Stimulated activated CD4-positive, alpha-beta T cell treated with anti-CD3 and anti-CD28 coated beads, Interleukin-2, amount 100 ng/mL, for 24 hours (primary cell): ENCODE data around the gene TAC3.
"Not testable (repeated sequence)": the region's sequence is repeated elsewhere in the genome, so short reads cannot be mapped to it uniquely, and the experiment has no call there.

Source experiments
- DNase-seq, 2 donors: peaks; one replicate each; pipeline ENCODE4 v3.0.0-alpha.2; 2020

The TAC3 gene

GRCh38 chr12:57031789-57032188, 15.5 kb upstream of the TAC3 start:
- DNase-seq, result no peak

GRCh38 chr12:57031138-57031725, 14.9 kb upstream of the TAC3 start:
- no peak for DNase-seq

GRCh38 chr12:57029457-57029856, 13.1 kb upstream of the TAC3 start:
- DNase-seq, result no peak

GRCh38 chr12:57027805-57028153, 11.4 kb upstream of the TAC3 start:
- peak in 1 of 2 donors; percentile 28 for DNase-seq

GRCh38 chr12:57027011-57027804, 10.9 kb upstream of the TAC3 start:
- peak in 1 of 2 donors; percentile 22 for DNase-seq

GRCh38 chr12:57025196-57025595, 8.9 kb upstream of the TAC3 start:
- no peak for DNase-seq

- DNase-seq, result not testable (repeated sequence)
These were observed 6.0 kb upstream of the TAC3 start for GRCh38 chr12:57022324-57022723.

GRCh38 chr12:57019983-57020719, 3.8 kb upstream of the TAC3 start:
- no peak for DNase-seq

- no peak for DNase-seq
These were observed 2.6 kb upstream of the TAC3 start for GRCh38 chr12:57018906-57019305.

GRCh38 chr12:57018353-57018752, 2.0 kb upstream of the TAC3 start:
- DNase-seq, result not testable (repeated sequence)

GRCh38 chr12:57012600-57013465, 3.5 kb downstream of the TAC3 start:
- no peak for DNase-seq

GRCh38 chr12:57011438-57012424, 4.6 kb downstream of the TAC3 start:
- peak in 1 of 2 donors; percentile 32 for DNase-seq

GRCh38 chr12:57010627-57011247, 5.6 kb downstream of the TAC3 start:
- DNase-seq, result no peak

GRCh38 chr12:57009949-57010626, 6.2 kb downstream of the TAC3 start:
- DNase-seq, result no peak

- no peak for DNase-seq
These were observed 8.2 kb downstream of the TAC3 start for GRCh38 chr12:57008178-57008577.

GRCh38 chr12:57006809-57007475, 9.4 kb downstream of the TAC3 start:
- DNase-seq, result peak; percentile 39 to 44

- DNase-seq, result peak; percentile 70 to 71
These were observed 10.1 kb downstream of the TAC3 start, which contains the start of gene ZBTB39 for GRCh38 chr12:57005980-57006808. Gene ZBTB39 (minus strand): TSS chr12:57006546. CDS start chr12:57004917, 1,629 bp downstream.

GRCh38 chr12:57004651-57005050, 11.7 kb downstream of the TAC3 start:
- DNase-seq, result no peak

- no peak for DNase-seq
These were observed 12.9 kb downstream of the TAC3 start for GRCh38 chr12:57003395-57003794.
